A172 (cell line): ENCODE results near the gene MALAT1. TPM values are rescaled to one million over a fixed set of nuclear protein-coding genes. Genes with fewer than 3 reads are reported as not detected.
A peak's percentile ranks its signal among the peaks of the same experiment; 100 is the strongest.
"Not testable (repeated sequence)": the region's sequence is repeated elsewhere in the genome, so short reads cannot be mapped to it uniquely, and the experiment has no call there.

Source experiments
- DNase-seq: peaks from one replicate; pipeline ENCODE4 v3.0.0-alpha.2; 2015; ENCODE audit warnings: low spot score
- total RNA-seq: library from RNA; depleted of rRNA; stranded (reverse); fragments of >200 nt; shearing (Covaris generic); gene quantifications from 2 replicates; pipeline ENCODE4 v1.2.3, GENCODE V29; 2014

The MALAT1 gene
- total RNA-seq, 1 experiment from 2014 or later: 1,084 TPM

DNA sequence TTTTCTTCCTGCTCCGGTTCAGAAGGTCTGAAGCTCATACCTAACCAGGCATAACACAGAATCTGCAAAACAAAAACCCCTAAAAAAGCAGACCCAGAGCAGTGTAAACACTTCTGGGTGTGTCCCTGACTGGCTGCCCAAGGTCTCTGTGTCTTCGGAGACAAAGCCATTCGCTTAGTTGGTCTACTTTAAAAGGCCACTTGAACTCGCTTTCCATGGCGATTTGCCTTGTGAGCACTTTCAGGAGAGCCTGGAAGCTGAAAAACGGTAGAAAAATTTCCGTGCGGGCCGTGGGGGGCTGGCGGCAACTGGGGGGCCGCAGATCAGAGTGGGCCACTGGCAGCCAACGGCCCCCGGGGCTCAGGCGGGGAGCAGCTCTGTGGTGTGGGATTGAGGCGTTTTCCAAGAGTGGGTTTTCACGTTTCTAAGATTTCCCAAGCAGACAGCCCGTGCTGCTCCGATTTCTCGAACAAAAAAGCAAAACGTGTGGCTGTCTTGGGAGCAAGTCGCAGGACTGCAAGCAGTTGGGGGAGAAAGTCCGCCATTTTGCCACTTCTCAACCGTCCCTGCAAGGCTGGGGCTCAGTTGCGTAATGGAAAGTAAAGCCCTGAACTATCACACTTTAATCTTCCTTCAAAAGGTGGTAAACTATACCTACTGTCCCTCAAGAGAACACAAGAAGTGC, 661 bp upstream of the MALAT1 start:
- peak; percentile 53 for DNase-seq

DNA sequence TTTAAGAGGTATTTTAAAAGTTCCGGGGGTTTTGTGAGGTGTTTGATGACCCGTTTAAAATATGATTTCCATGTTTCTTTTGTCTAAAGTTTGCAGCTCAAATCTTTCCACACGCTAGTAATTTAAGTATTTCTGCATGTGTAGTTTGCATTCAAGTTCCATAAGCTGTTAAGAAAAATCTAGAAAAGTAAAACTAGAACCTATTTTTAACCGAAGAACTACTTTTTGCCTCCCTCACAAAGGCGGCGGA, 193 bp upstream of the MALAT1 start:
- no peak for DNase-seq

DNA sequence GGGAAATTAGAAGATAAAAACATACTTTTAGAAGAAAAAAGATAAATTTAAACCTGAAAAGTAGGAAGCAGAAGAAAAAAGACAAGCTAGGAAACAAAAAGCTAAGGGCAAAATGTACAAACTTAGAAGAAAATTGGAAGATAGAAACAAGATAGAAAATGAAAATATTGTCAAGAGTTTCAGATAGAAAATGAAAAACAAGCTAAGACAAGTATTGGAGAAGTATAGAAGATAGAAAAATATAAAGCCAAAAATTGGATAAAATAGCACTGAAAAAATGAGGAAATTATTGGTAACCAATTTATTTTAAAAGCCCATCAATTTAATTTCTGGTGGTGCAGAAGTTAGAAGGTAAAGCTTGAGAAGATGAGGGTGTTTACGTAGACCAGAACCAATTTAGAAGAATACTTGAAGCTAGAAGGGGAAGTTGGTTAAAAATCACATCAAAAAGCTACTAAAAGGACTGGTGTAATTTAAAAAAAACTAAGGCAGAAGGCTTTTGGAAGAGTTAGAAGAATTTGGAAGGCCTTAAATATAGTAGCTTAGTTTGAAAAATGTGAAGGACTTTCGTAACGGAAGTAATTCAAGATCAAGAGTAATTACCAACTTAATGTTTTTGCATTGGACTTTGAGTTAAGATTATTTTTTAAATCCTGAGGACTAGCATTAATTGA, 1.0 kb downstream of the MALAT1 start:
- no peak for DNase-seq

DNA sequence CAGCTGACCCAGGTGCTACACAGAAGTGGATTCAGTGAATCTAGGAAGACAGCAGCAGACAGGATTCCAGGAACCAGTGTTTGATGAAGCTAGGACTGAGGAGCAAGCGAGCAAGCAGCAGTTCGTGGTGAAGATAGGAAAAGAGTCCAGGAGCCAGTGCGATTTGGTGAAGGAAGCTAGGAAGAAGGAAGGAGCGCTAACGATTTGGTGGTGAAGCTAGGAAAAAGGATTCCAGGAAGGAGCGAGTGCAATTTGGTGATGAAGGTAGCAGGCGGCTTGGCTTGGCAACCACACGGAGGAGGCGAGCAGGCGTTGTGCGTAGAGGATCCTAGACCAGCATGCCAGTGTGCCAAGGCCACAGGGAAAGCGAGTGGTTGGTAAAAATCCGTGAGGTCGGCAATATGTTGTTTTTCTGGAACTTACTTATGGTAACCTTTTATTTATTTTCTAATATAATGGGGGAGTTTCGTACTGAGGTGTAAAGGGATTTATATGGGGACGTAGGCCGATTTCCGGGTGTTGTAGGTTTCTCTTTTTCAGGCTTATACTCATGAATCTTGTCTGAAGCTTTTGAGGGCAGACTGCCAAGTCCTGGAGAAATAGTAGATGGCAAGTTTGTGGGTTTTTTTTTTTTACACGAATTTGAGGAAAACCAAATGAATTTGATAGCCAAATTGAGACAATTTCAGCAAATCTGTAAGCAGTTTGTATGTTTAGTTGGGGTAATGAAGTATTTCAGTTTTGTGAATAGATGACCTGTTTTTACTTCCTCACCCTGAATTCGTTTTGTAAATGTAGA, 1.7 kb downstream of the MALAT1 start:
- DNase-seq: peak; percentile 54

DNA sequence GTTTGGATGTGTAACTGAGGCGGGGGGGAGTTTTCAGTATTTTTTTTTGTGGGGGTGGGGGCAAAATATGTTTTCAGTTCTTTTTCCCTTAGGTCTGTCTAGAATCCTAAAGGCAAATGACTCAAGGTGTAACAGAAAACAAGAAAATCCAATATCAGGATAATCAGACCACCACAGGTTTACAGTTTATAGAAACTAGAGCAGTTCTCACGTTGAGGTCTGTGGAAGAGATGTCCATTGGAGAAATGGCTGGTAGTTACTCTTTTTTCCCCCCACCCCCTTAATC, 2.3 kb downstream of the MALAT1 start:
- peak; percentile 62 for DNase-seq

DNA sequence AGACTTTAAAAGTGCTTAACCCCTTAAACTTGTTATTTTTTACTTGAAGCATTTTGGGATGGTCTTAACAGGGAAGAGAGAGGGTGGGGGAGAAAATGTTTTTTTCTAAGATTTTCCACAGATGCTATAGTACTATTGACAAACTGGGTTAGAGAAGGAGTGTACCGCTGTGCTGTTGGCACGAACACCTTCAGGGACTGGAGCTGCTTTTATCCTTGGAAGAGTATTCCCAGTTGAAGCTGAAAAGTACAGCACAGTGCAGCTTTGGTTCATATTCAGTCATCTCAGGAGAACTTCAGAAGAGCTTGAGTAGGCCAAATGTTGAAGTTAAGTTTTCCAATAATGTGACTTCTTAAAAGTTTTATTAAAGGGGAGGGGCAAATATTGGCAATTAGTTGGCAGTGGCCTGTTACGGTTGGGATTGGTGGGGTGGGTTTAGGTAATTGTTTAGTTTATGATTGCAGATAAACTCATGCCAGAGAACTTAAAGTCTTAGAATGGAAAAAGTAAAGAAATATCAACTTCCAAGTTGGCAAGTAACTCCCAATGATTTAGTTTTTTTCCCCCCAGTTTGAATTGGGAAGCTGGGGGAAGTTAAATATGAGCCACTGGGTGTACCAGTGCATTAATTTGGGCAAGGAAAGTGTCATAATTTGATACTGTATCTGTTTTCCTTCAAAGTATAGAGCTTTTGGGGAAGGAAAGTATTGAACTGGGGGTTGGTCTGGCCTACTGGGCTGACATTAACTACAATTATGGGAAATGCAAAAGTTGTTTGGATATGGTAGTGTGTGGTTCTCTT, 2.8 kb downstream of the MALAT1 start:
- peak; percentile 64 for DNase-seq

DNA sequence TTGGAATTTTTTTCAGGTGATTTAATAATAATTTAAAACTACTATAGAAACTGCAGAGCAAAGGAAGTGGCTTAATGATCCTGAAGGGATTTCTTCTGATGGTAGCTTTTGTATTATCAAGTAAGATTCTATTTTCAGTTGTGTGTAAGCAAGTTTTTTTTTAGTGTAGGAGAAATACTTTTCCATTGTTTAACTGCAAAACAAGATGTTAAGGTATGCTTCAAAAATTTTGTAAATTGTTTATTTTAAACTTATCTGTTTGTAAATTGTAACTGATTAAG, 3.4 kb downstream of the MALAT1 start:
- DNase-seq: no peak

DNA sequence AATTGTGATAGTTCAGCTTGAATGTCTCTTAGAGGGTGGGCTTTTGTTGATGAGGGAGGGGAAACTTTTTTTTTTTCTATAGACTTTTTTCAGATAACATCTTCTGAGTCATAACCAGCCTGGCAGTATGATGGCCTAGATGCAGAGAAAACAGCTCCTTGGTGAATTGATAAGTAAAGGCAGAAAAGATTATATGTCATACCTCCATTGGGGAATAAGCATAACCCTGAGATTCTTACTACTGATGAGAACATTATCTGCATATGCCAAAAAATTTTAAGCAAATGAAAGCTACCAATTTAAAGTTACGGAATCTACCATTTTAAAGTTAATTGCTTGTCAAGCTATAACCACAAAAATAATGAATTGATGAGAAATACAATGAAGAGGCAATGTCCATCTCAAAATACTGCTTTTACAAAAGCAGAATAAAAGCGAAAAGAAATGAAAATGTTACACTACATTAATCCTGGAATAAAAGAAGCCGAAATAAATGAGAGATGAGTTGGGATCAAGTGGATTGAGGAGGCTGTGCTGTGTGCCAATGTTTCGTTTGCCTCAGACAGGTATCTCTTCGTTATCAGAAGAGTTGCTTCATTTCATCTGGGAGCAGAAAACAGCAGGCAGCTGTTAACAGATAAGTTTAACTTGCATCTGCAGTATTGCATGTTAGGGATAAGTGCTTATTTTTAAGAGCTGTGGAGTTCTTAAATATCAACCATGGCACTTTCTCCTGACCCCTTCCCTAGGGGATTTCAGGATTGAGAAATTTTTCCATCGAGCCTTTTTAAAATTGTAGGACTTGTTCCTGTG, 3.9 kb downstream of the MALAT1 start:
- DNase-seq: peak; percentile 51

DNA sequence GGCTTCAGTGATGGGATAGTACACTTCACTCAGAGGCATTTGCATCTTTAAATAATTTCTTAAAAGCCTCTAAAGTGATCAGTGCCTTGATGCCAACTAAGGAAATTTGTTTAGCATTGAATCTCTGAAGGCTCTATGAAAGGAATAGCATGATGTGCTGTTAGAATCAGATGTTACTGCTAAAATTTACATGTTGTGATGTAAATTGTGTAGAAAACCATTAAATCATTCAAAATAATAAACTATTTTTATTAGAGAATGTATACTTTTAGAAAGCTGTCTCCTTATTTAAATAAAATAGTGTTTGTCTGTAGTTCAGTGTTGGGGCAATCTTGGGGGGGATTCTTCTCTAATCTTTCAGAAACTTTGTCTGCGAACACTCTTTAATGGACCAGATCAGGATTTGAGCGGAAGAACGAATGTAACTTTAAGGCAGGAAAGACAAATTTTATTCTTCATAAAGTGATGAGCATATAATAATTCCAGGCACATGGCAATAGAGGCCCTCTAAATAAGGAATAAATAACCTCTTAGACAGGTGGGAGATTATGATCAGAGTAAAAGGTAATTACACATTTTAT, 4.6 kb downstream of the MALAT1 start:
- DNase-seq: peak; percentile 40

DNA sequence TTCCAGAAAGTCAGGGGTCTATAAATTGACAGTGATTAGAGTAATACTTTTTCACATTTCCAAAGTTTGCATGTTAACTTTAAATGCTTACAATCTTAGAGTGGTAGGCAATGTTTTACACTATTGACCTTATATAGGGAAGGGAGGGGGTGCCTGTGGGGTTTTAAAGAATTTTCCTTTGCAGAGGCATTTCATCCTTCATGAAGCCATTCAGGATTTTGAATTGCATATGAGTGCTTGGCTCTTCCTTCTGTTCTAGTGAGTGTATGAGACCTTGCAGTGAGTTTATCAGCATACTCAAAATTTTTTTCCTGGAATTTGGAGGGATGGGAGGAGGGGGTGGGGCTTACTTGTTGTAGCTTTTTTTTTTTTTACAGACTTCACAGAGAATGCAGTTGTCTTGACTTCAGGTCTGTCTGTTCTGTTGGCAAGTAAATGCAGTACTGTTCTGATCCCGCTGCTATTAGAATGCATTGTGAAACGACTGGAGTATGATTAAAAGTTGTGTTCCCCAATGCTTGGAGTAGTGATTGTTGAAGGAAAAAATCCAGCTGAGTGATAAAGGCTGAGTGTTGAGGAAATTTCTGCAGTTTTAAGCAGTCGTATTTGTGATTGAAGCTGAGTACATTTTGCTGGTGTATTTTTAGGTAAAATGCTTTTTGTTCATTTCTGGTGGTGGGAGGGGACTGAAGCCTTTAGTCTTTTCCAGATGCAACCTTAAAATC, 5.3 kb downstream of the MALAT1 start:
- DNase-seq: peak; percentile 52

DNA sequence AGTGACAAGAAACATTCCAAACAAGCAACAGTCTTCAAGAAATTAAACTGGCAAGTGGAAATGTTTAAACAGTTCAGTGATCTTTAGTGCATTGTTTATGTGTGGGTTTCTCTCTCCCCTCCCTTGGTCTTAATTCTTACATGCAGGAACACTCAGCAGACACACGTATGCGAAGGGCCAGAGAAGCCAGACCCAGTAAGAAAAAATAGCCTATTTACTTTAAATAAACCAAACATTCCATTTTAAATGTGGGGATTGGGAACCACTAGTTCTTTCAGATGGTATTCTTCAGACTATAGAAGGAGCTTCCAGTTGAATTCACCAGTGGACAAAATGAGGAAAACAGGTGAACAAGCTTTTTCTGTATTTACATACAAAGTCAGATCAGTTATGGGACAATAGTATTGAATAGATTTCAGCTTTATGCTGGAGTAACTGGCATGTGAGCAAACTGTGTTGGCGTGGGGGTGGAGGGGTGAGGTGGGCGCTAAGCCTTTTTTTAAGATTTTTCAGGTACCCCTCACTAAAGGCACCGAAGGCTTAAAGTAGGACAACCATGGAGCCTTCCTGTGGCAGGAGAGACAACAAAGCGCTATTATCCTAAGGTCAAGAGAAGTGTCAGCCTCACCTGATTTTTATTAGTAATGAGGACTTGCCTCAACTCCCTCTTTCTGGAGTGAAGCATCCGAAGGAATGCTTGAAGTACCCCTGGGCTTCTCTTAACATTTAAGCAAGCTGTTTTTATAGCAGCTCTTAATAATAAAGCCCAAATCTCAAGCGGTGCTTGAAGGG, 6.0 kb downstream of the MALAT1 start:
- peak; percentile 51 for DNase-seq

DNA sequence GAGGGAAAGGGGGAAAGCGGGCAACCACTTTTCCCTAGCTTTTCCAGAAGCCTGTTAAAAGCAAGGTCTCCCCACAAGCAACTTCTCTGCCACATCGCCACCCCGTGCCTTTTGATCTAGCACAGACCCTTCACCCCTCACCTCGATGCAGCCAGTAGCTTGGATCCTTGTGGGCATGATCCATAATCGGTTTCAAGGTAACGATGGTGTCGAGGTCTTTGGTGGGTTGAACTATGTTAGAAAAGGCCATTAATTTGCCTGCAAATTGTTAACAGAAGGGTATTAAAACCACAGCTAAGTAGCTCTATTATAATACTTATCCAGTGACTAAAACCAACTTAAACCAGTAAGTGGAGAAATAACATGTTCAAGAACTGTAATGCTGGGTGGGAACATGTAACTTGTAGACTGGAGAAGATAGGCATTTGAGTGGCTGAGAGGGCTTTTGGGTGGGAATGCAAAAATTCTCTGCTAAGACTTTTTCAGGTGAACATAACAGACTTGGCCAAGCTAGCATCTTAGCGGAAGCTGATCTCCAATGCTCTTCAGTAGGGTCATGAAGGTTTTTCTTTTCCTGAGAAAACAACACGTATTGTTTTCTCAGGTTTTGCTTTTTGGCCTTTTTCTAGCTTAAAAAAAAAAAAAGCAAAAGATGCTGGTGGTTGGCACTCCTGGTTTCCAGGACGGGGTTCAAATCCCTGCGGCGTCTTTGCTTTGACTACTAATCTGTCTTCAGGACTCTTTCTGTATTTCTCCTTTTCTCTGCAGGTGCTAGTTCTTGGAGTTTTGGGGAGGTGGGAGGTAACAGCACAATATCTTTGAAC, 6.8 kb downstream of the MALAT1 start:
- no peak for DNase-seq

DNA sequence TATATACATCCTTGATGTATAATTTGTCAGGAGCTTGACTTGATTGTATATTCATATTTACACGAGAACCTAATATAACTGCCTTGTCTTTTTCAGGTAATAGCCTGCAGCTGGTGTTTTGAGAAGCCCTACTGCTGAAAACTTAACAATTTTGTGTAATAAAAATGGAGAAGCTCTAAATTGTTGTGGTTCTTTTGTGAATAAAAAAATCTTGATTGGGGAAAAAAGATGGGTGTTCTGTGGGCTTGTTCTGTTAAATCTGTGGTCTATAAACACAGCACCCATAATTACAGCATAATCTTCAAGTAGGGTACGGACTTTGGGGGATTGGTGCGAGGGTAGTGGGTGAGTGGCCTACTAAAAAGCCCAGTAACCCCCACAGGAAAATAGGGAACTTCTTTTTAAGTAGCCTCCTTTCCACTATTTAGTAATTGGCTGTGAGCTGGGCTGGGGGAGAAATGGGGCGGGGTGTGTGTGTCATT, 7.5 kb downstream of the MALAT1 start:
- no peak for DNase-seq

DNA sequence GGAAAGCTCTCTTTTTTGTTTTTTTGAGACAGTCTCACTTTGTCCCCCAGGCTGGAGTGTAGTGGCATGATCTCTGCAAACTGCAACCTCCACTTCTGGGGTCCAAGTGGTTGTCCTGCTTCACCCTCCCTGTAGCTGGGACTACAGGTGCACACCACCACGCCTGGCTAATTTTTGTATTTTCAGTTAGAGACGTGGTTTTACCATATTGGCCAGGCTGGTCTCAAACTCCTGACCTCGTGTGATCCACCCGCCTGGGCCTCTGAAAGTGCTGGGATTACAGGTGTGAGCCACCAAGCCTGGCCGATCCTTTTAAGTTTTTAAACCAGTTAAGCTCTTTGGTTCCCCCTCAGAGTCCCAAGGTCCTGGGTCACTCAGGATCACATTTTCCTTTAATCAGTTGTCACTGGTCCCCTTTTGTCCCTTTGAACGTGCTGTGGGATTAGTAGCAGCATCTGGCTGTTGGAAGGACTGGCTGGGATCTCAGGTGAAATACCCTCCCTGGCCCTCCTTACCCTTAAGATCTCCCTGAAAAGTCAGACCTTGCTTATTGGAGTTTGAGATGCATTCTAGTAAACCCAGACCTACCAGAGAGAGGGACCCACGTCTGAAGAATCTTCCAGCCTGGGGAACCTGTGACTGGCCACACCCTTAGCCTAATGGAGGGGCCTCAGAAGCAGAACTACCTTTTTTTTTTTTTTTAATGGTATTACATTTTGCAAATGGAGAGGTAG, 8.1 kb downstream of the MALAT1 start:
- peak; percentile 80 for DNase-seq

DNA sequence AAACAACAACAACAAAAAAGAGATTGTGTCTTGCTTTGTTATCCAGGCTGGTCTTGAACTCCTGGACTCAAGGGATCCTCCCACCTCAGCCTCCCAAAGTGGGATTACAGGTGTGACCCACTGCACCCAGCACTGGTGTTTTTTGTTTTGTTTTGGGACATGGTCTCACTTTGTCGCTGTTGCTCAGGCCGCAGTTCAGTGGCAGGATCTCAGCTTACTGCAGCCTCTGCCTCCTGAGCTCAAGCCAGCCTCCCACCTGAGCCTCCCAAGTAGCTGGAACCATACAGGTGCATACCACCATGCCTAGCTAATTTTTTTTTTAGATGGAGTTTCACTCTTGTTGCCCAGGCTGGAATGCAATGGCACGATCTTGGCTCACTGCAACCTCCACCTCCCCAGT, 13.5 kb downstream of the MALAT1 start:
- not testable (repeated sequence) for DNase-seq

DNA sequence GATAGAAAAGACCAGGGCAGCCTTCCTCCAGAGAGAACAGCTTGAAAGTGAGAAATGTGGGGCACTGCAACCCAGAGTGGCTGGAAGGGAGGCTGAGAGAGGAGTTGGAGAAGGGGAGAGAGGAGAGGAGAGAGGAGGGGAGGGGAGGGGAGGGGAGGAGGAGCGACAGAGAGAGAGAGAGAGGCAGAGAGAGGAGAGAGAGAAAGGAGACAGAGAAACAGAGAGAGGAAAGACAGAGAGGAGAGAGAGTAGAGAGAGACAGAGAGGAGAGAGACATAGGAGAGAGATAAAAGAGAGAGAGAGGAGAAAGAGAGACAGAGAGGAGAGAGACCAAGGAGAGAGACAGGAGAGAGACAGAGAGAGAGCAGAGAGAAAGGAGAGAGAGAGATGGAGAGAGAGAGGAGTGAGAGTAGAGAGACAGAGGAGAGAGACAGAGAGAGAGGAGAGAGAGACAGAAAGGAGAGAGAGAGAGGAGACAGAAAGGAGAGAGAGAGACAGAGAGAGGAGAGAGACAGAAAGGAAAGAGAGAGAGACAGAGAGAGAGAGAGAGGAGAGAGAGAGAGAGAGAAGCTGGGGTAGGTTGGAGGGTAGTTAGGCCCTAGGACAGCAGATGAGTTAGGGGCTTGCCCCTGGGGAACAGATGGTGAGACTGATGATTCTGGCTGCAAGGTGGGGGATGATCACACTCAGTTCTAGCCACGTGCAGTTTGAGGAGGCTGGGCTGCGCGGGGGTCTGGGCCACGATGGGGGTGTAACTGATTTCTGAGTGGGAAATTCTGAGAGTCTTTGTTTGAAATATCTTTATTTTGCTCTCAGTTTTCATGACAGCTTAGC, 17.5 kb downstream of the MALAT1 start:
- DNase-seq: no peak

DNA sequence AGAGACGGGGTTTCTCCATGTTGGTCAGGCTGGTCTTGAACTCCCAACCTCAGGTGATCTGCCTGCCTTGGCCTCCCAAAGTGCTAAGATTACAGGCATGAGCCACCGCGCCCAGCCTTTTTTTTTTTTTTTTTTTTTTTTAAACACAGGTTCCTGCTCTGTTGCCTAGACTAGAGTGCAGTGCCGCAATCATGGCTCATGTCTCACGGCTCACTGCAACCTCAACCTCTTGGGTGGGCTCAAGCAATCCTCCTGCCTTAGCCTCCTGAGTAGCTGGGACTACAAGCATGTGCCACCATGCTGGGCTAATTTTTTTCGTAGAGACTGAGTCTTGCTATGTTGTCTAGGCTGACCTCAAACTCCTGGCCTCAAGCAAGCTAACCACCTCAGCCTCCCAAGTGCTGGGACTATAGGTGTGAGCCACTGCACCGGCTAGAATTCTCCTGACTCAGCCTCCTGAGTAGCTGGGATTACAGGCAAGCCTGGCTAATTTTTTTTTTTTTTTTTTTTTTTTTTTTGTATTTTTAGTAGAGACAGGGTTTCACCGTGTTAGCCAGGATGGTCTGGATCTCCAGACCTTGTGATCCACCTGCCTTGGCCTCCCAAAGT, 20.2 kb downstream of the MALAT1 start:
- DNase-seq: not testable (repeated sequence)
